HCT116 (cell line): ENCODE measurements around the gene CDNF.

Source experiments
- CEBPB ChIP-seq: IDR thresholded peaks from 2 replicates; pipeline ENCODE4 v1.6.1; 2012; ENCODE audit warnings: low read depth
- EGR1 ChIP-seq: IDR thresholded peaks from 2 replicates; pipeline ENCODE4 v1.6.1; 2012; ENCODE audit warnings: low read depth
- EZH2 ChIP-seq: fragments of 200-600 bp; sonication (generic); IDR thresholded peaks from 2 replicates; pipeline ENCODE4 v1.6.1; 2017; ENCODE audit warnings: antibody characterized with exemption, mixed run types
- EZH2phosphoT487 ChIP-seq: fragments of 200-600 bp; IDR thresholded peaks from 2 replicates; pipeline ENCODE4 v1.6.1; 2018; ENCODE audit warnings: antibody characterized with exemption, borderline replicate concordance
- JUND ChIP-seq: IDR thresholded peaks from 2 replicates; pipeline ENCODE4 v1.6.1; 2012
- MAX ChIP-seq: IDR thresholded peaks from 2 replicates; pipeline ENCODE4 v1.6.1; 2012
- POLR2A ChIP-seq: IDR thresholded peaks from 2 replicates; pipeline ENCODE4 v1.7.0; 2011; ENCODE audit warnings: borderline replicate concordance; ENCODE audit not compliant: insufficient read depth, insufficient read length; ENCODE audit errors: extremely low read depth
- POLR2AphosphoS5 ChIP-seq: IDR thresholded peaks from 2 replicates; pipeline ENCODE4 v1.6.1; 2011; ENCODE audit warnings: mild to moderate bottlenecking, low read depth, low read length, moderate library complexity
- SIN3A ChIP-seq: IDR thresholded peaks from 2 replicates; pipeline ENCODE4 v1.6.1; 2012; ENCODE audit warnings: low read depth
- TCF7L2 ChIP-seq: IDR thresholded peaks from 2 replicates; pipeline ENCODE4 v1.7.0; 2011; ENCODE audit warnings: borderline replicate concordance, inconsistent platforms; ENCODE audit not compliant: insufficient read depth, insufficient read length; ENCODE audit errors: extremely low read depth
- ZBTB33 ChIP-seq: IDR thresholded peaks from 2 replicates; pipeline ENCODE4 v1.6.1; 2011; ENCODE audit warnings: mild to moderate bottlenecking, low read length, moderate library complexity; ENCODE audit not compliant: insufficient replicate concordance; ENCODE audit errors: extremely low read depth
- TF ChIP-seq, protein P1 (sequence below), 3 experiments: fragments of 200-600 bp in 1 of 3; sonication (generic) in 1 of 3; IDR thresholded peaks in 2 of 3; conservative IDR thresholded peaks in 1 of 3; 2 replicates each; pipeline ENCODE4 v1.5.1; 2012 to 2017; ENCODE audit warnings: low read depth in 2 of 3, low read length in 2 of 3, antibody characterized with exemption in 1 of 3, borderline replicate concordance in 1 of 3, control low read depth in 1 of 3, mild to moderate bottlenecking in 1 of 3, mixed read lengths in 1 of 3, mixed run types in 1 of 3, moderate library complexity in 1 of 3; ENCODE audit not compliant: insufficient read depth in 1 of 3
- TF ChIP-seq, protein P2 (sequence below): IDR thresholded peaks from 2 replicates; pipeline ENCODE4 v1.6.1; 2012; ENCODE audit warnings: low read depth
- TF ChIP-seq, protein P3 (sequence below): IDR thresholded peaks from 2 replicates; pipeline ENCODE4 v1.6.1; 2012

GRCh38 chr10:14873090-14873760 is 35.4 kb upstream of the CDNF start:
- TF ChIP-seq CEBPB (no peak), MAX (no peak), ZBTB33 (no peak), POLR2A (no peak), EZH2phosphoT487 (no peak), EZH2 (no peak), SIN3A (no peak), JUND (no peak), POLR2AphosphoS5 (no peak), EGR1 (no peak), TCF7L2 (no peak)
- TF ChIP-seq, protein P1, sequence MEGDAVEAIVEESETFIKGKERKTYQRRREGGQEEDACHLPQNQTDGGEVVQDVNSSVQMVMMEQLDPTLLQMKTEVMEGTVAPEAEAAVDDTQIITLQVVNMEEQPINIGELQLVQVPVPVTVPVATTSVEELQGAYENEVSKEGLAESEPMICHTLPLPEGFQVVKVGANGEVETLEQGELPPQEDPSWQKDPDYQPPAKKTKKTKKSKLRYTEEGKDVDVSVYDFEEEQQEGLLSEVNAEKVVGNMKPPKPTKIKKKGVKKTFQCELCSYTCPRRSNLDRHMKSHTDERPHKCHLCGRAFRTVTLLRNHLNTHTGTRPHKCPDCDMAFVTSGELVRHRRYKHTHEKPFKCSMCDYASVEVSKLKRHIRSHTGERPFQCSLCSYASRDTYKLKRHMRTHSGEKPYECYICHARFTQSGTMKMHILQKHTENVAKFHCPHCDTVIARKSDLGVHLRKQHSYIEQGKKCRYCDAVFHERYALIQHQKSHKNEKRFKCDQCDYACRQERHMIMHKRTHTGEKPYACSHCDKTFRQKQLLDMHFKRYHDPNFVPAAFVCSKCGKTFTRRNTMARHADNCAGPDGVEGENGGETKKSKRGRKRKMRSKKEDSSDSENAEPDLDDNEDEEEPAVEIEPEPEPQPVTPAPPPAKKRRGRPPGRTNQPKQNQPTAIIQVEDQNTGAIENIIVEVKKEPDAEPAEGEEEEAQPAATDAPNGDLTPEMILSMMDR (IDR thresholded peaks at IDR 0.05 in 2 of 3, conservative IDR thresholded peaks at IDR 0.05 in 1 of 3; ENCODE audit: borderline replicate concordance in 1 of 3, insufficient read depth in 1 of 3, low read depth in 2 of 3, low read length in 2 of 3) = no peak
- TF ChIP-seq, protein P2, sequence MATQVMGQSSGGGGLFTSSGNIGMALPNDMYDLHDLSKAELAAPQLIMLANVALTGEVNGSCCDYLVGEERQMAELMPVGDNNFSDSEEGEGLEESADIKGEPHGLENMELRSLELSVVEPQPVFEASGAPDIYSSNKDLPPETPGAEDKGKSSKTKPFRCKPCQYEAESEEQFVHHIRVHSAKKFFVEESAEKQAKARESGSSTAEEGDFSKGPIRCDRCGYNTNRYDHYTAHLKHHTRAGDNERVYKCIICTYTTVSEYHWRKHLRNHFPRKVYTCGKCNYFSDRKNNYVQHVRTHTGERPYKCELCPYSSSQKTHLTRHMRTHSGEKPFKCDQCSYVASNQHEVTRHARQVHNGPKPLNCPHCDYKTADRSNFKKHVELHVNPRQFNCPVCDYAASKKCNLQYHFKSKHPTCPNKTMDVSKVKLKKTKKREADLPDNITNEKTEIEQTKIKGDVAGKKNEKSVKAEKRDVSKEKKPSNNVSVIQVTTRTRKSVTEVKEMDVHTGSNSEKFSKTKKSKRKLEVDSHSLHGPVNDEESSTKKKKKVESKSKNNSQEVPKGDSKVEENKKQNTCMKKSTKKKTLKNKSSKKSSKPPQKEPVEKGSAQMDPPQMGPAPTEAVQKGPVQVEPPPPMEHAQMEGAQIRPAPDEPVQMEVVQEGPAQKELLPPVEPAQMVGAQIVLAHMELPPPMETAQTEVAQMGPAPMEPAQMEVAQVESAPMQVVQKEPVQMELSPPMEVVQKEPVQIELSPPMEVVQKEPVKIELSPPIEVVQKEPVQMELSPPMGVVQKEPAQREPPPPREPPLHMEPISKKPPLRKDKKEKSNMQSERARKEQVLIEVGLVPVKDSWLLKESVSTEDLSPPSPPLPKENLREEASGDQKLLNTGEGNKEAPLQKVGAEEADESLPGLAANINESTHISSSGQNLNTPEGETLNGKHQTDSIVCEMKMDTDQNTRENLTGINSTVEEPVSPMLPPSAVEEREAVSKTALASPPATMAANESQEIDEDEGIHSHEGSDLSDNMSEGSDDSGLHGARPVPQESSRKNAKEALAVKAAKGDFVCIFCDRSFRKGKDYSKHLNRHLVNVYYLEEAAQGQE = no peak
- TF ChIP-seq, protein P3, sequence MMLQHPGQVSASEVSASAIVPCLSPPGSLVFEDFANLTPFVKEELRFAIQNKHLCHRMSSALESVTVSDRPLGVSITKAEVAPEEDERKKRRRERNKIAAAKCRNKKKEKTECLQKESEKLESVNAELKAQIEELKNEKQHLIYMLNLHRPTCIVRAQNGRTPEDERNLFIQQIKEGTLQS = no peak
